Right renal cortex interstitium (tissue), 3 donors: ENCODE data around the gene RRAS. TPM values are rescaled to one million over a fixed set of nuclear protein-coding genes. Genes with fewer than 3 reads are reported as not detected.

Experiments
- DNase-seq, 3 donors: peaks; one replicate each; pipeline ENCODE4 v3.0.0-alpha.2; 2013; ENCODE audit warnings: low read depth in 3 of 3, low spot score in 2 of 3
- polyA plus RNA-seq, 3 donors: library from polyadenylated mRNA; unstranded; fragments of 120-200 nt; gene quantifications; one replicate each; pipeline ENCODE4 v1.2.1, GENCODE V29; 2013; ENCODE audit not compliant: insufficient read length in 3 of 3

The RRAS gene
- polyA plus RNA-seq, 3 donors, result 19.8 to 23.1 (median 21.3) TPM

GRCh38 chr19:49597703-49597974, 42.3 kb downstream of the RRAS start:
- no peak for DNase-seq

- DNase-seq, result no peak
These were observed 42.8 kb downstream of the RRAS start for GRCh38 chr19:49596954-49597702.

GRCh38 chr19:49596407-49596806, 43.5 kb downstream of the RRAS start:
- DNase-seq, result no peak

- DNase-seq, result no peak
These were observed 44.0 kb downstream of the RRAS start for GRCh38 chr19:49595819-49596404.

GRCh38 chr19:49594993-49595818, 44.7 kb downstream of the RRAS start:
- no peak for DNase-seq

- no peak for DNase-seq
These were observed 45.6 kb downstream of the RRAS start for GRCh38 chr19:49594157-49594992.

- peak in 2 of 3 donors; percentile 71 to 85 for DNase-seq
These were observed 46.5 kb downstream of the RRAS start for GRCh38 chr19:49593233-49594113.

GRCh38 chr19:49592486-49593232, 47.3 kb downstream of the RRAS start:
- no peak for DNase-seq

- no peak for DNase-seq
These were observed 48.0 kb downstream of the RRAS start for GRCh38 chr19:49591731-49592485.

GRCh38 chr19:49590971-49591730, 48.8 kb downstream of the RRAS start, which contains the start of gene PRR12:
PRR12 (plus strand) TSS chr19:49591182; CDS start chr19:49591655, 473 bp downstream.
- DNase-seq, result no peak

GRCh38 chr19:49590071-49590970, 49.6 kb downstream of the RRAS start:
- peak; percentile 85 to 92 (median 88) for DNase-seq

- DNase-seq, result no peak
These were observed 50.4 kb downstream of the RRAS start for GRCh38 chr19:49589502-49589905.

- DNase-seq, result no peak
These were observed 51.4 kb downstream of the RRAS start for GRCh38 chr19:49588365-49589122.

- no peak for DNase-seq
These were observed 52.7 kb downstream of the RRAS start for GRCh38 chr19:49587227-49587626.
